IMR-90 (cell line): ENCODE results near the gene EHMT1. TPM values are rescaled to one million over a fixed set of nuclear protein-coding genes. Genes with fewer than 3 reads are reported as not detected.

Experiments
- ATAC-seq: fragments of 200-7000 bp; cut with Tn5 transposase; 2 replicates; pipeline ENCODE4 v1.9.1; 2020; ENCODE audit warnings: low read depth, mild to moderate bottlenecking, moderate library complexity
- BruUV-seq: library from RNA; stranded (reverse); fragments of 400-500 nt; replicated peaks from 2 replicates; lab custom pipeline; 2021; lab: Mats Ljungman, UMichigan
- CTCF ChIA-PET: fragments of 300-600 bp; formaldehyde crosslinking; extraction: SDS; loops from one replicate; lab custom pipeline; 2021; ENCODE audit warnings: antibody characterized with exemption; lab: Yijun Ruan, JAX
- POLR2A ChIA-PET: fragments of 300-600 bp; sonication (Branson Sonifier 250); formaldehyde crosslinking; loops from one replicate; lab custom pipeline; 2022; ENCODE audit warnings: antibody characterized with exemption; ENCODE audit not compliant: unreplicated experiment; lab: Charles Lee
- DNase-seq: peaks from one replicate; pipeline ENCODE4 v3.0.0; 2013
- H2AFZ ChIP-seq: replicated peaks from 2 replicates; pipeline ENCODE3; 2013; ENCODE audit warnings: low read length, mild to moderate bottlenecking; ENCODE audit not compliant: poor library complexity
- H2AK5ac ChIP-seq: 2 replicates; pipeline ENCODE4 v1.6.1; 2013; ENCODE audit warnings: low read depth, low read length, inconsistent platforms
- H2AK9ac ChIP-seq: replicated peaks from 2 replicates; pipeline ENCODE3; 2013; ENCODE audit warnings: mild to moderate bottlenecking, low read depth, low read length, moderate library complexity; ENCODE audit not compliant: poor library complexity
- H2BK120ac ChIP-seq: 2 replicates; pipeline ENCODE4 v1.6.1; 2013; ENCODE audit warnings: low read depth, low read length, inconsistent platforms
- H2BK15ac ChIP-seq: 3 replicates; pipeline ENCODE4 v1.6.1; 2013; ENCODE audit warnings: low read depth, low read length, inconsistent platforms
- H2BK20ac ChIP-seq: 2 replicates; pipeline ENCODE4 v1.6.1; 2013; ENCODE audit warnings: low read depth, mild to moderate bottlenecking, inconsistent platforms, low read length, moderate library complexity
- H2BK5ac ChIP-seq: 2 replicates; pipeline ENCODE4 v1.6.1; 2013; ENCODE audit warnings: mild to moderate bottlenecking, low read depth, low read length, inconsistent platforms; ENCODE audit not compliant: poor library complexity, severe bottlenecking
- H3K14ac ChIP-seq: replicated peaks from 2 replicates; pipeline ENCODE4 v1.6.1; 2013; ENCODE audit warnings: low read depth, low read length, inconsistent platforms
- H3K18ac ChIP-seq: 2 replicates; pipeline ENCODE4 v1.6.1; 2013; ENCODE audit warnings: low read depth, low read length, control low read depth
- H3K23ac ChIP-seq: 2 replicates; pipeline ENCODE4 v1.6.1; 2013; ENCODE audit warnings: low read depth, low read length, inconsistent platforms
- H3K27ac ChIP-seq: 2 replicates; pipeline ENCODE4 v1.5.1; 2013; ENCODE audit warnings: mild to moderate bottlenecking, control low read depth, low read length; ENCODE audit not compliant: insufficient read depth
- H3K27me3 ChIP-seq: 2 replicates; pipeline ENCODE4 v1.6.1; 2013; ENCODE audit warnings: low read length; ENCODE audit not compliant: control insufficient read depth, insufficient read depth
- H3K36me3 ChIP-seq: 2 replicates; pipeline ENCODE4 v1.6.1; 2013; ENCODE audit warnings: low read length, mixed read lengths; ENCODE audit not compliant: control insufficient read depth, insufficient read depth
- H3K4ac ChIP-seq: 2 replicates; pipeline ENCODE4 v1.6.1; 2013; ENCODE audit warnings: low read depth, low read length, inconsistent platforms
- H3K4me1 ChIP-seq: 2 replicates; pipeline ENCODE4 v1.6.1; 2013; ENCODE audit warnings: low read length, mixed read lengths; ENCODE audit not compliant: control insufficient read depth, insufficient read depth
- H3K4me2 ChIP-seq: 2 replicates; pipeline ENCODE4 v1.6.1; 2013; ENCODE audit warnings: low read depth, mild to moderate bottlenecking, control low read depth, low read length, moderate library complexity
- H3K4me3 ChIP-seq: 2 replicates; pipeline ENCODE4 v1.5.1; 2013; ENCODE audit warnings: low read depth, mild to moderate bottlenecking, control low read depth, low read length, moderate library complexity; ENCODE audit not compliant: insufficient read depth
- H3K56ac ChIP-seq: 2 replicates; pipeline ENCODE4 v1.6.1; 2013; ENCODE audit warnings: low read length, inconsistent platforms; ENCODE audit not compliant: insufficient read depth; ENCODE audit errors: extremely low read depth
- H3K79me1 ChIP-seq, 2 experiments: 2 replicates each; pipeline ENCODE4 v1.6.1; 2013; ENCODE audit warnings: low read length in 2 of 2, inconsistent platforms in 1 of 2, low read depth in 1 of 2
- H3K9ac ChIP-seq: 2 replicates; pipeline ENCODE4 v1.6.1; 2013; ENCODE audit warnings: low read depth, low read length, control low read depth
- H3K9me1 ChIP-seq: 2 replicates; pipeline ENCODE4 v1.6.1; 2013; ENCODE audit warnings: low read length, inconsistent platforms; ENCODE audit not compliant: insufficient read depth
- H3K9me3 ChIP-seq: 2 replicates; pipeline ENCODE4 v1.6.1; 2013; ENCODE audit warnings: low read length; ENCODE audit not compliant: control insufficient read depth, insufficient read depth
- H4K20me1 ChIP-seq: 2 replicates; pipeline ENCODE4 v1.6.1; 2013; ENCODE audit warnings: low read length, inconsistent platforms; ENCODE audit not compliant: insufficient read depth
- H4K5ac ChIP-seq: 2 replicates; pipeline ENCODE4 v1.6.1; 2013; ENCODE audit warnings: mild to moderate bottlenecking, low read depth, low read length, control low read depth
- H4K8ac ChIP-seq, 2 experiments: 2 replicates each; pipeline ENCODE4 v1.6.1; 2013; ENCODE audit warnings: low read depth in 2 of 2, low read length in 2 of 2, control low read depth in 1 of 2, inconsistent platforms in 1 of 2
- H4K91ac ChIP-seq: 2 replicates; pipeline ENCODE4 v1.6.1; 2013; ENCODE audit warnings: low read depth, low read length, inconsistent platforms; ENCODE audit not compliant: insufficient read depth
- BHLHE40 ChIP-seq: fragments of 150-350 bp; IDR thresholded peaks from 2 replicates; pipeline ENCODE4 v1.6.1; 2016; ENCODE audit warnings: mild to moderate bottlenecking, low read depth, low read length
- CEBPB ChIP-seq: IDR thresholded peaks from 2 replicates; pipeline ENCODE4 v1.6.1; 2012; ENCODE audit warnings: low read depth, low read length, improper control_type of control experiment
- CHD1 ChIP-seq: IDR thresholded peaks from 2 replicates; pipeline ENCODE4 v1.6.1; 2012; ENCODE audit warnings: low read depth, low read length, improper control_type of control experiment
- MXI1 ChIP-seq: IDR thresholded peaks from 2 replicates; pipeline ENCODE4 v1.6.1; 2012; ENCODE audit warnings: low read depth, mild to moderate bottlenecking, low read length, moderate library complexity, borderline replicate concordance
- NFE2L2 ChIP-seq: fragments of 150-350 bp; IDR thresholded peaks from 2 replicates; pipeline ENCODE4 v1.6.1; 2016; ENCODE audit warnings: low read depth, mild to moderate bottlenecking, low read length
- RAD21 ChIP-seq: IDR thresholded peaks from 2 replicates; pipeline ENCODE4 v1.6.1; 2012; ENCODE audit warnings: low read length, improper control_type of control experiment
- RCOR1 ChIP-seq: IDR thresholded peaks from 2 replicates; pipeline ENCODE4 v1.6.1; 2012; ENCODE audit warnings: mild to moderate bottlenecking, low read length, improper control_type of control experiment; ENCODE audit not compliant: insufficient replicate concordance
- SMC3 ChIP-seq: fragments of 150-350 bp; IDR thresholded peaks from 2 replicates; pipeline ENCODE4 v1.6.1; 2016; ENCODE audit warnings: low read depth, mild to moderate bottlenecking, antibody characterized with exemption, low read length, moderate library complexity
- WGBS, 2 experiments: methylation state at CpG; one replicate each; pipeline versions ENCODE4 v1.1.5 to v1.1.7; 2013; ENCODE audit warnings: missing lambda C conversion rate in 2 of 2; ENCODE audit not compliant: insufficient read length in 1 of 2; ENCODE audit errors: extremely low coverage in 2 of 2; 5-methylcytosine and 5-hydroxymethylcytosine counted together
- dilution Hi-C: fragments of 300-500 bp; cut with HindIII; formaldehyde crosslinking; loops from one replicate; pipeline ENCODE4 v1.14.3; 2018; ENCODE audit warnings: low sequenced_read_pairs; ENCODE audit not compliant: unreplicated experiment
- in situ Hi-C: fragments of 300-500 bp; cut with MboI; formaldehyde crosslinking; loops from 3 replicates; pipeline ENCODE4 v1.14.3; 2019; ENCODE audit warnings: low sequenced_read_pairs, inconsistent platforms, mixed read lengths
- intact Hi-C: fragments of 100-400 bp; cut with micrococcal nuclease; formaldehyde crosslinking; loops from 2 replicates; pipeline ENCODE4 v1.10.0; 2022
- polyA plus RNA-seq, 3 experiments: library from polyadenylated mRNA; depleted of rRNA; stranded (reverse); fragments of >200 nt; gene quantifications; 2 replicates each; pipeline ENCODE4 v1.2.3, GENCODE V29; 2012; ENCODE audit warnings: low replicate concordance in 1 of 3
- total RNA-seq: library from RNA; depleted of rRNA; stranded (reverse); fragments of >200 nt; gene quantifications from 2 replicates; pipeline ENCODE4 v1.2.3, GENCODE V29; 2012
- TF ChIP-seq, protein P1 (sequence below): fragments of 150-350 bp; IDR thresholded peaks from 2 replicates; pipeline ENCODE4 v1.6.1; 2017; ENCODE audit warnings: mild to moderate bottlenecking, antibody characterized with exemption, low read length, low read depth

The EHMT1 gene
- total and polyA plus RNA-seq, 2 of the 4 experiments (the other 2 are of a cell fraction): 32.8 to 35.1 TPM

DNA sequence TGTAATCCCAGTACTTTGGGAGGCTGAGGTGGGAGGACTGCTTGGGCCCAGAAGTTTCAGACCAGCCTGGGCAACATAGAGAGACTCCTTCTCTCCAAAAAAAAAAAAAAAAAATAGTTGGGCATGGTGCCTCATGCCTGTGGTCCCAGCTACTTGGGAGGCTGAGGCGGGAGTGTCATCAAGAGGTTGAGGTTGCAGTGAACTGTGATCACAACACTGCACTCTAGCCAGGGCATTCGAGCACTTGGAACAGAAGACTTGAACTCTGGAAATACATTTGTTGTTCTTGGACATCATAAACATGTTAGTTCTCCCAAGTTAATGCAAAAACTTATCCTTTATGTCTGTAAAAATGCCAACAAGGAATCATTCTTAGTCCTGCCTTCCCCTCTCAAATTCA is 29.6 kb downstream of the EHMT1 start:
- no peaks in the 10 kb centered on the region for H3K9me3 ChIP-seq
- H4K5ac ChIP-seq: no peak overlapping the region
- H3K9ac ChIP-seq: no peak overlapping the region
- H3K27me3 ChIP-seq: no peaks in the 10 kb centered on the region
- no peak overlapping the region for H3K4ac ChIP-seq
- dilution Hi-C loops (no loop called here), in situ Hi-C loops (no loop called here), intact Hi-C loops (no loop called here)
- ChIA-PET CTCF (no interaction called here), POLR2A (no interaction called here)
- ATAC-seq (no peak; the same call in 1 of the 2 replicates), DNase-seq (no peak)
- no peak overlapping the region for H3K56ac ChIP-seq
- H3K18ac ChIP-seq: no peak overlapping the region
- H3K79me1 ChIP-seq: peaks cover 27 to 79% of the 10 kb centered on the region in 2 experiments
- H2BK15ac ChIP-seq: no peak overlapping the region
- H2BK5ac ChIP-seq: no peak overlapping the region
- no peak overlapping the region for H4K91ac ChIP-seq
- no peak overlapping the region for H2AK5ac ChIP-seq
- H3K4me3 ChIP-seq: no peak overlapping the region
- no peak overlapping the region for H3K14ac ChIP-seq
- H3K4me2 ChIP-seq: no peak overlapping the region
- H3K23ac ChIP-seq: no peak overlapping the region
- H3K4me1 ChIP-seq: peaks cover 4% of the 10 kb centered on the region; the same call in 1 of the 2 replicates
- H3K27ac ChIP-seq: no peak overlapping the region
- no peak for TF ChIP-seq CHD1
- no peak for TF ChIP-seq CEBPB
- no peak for TF ChIP-seq NFE2L2
- TF ChIP-seq MXI1: no peak
- no peak for TF ChIP-seq RAD21
- TF ChIP-seq BHLHE40: no peak
- TF ChIP-seq, protein P1, sequence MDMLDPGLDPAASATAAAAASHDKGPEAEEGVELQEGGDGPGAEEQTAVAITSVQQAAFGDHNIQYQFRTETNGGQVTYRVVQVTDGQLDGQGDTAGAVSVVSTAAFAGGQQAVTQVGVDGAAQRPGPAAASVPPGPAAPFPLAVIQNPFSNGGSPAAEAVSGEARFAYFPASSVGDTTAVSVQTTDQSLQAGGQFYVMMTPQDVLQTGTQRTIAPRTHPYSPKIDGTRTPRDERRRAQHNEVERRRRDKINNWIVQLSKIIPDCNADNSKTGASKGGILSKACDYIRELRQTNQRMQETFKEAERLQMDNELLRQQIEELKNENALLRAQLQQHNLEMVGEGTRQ: no peak
- TF ChIP-seq SMC3: no peak
- TF ChIP-seq RCOR1: no peak
- H3K9me1 ChIP-seq: peaks cover 24% of the 10 kb centered on the region
- no TSS peak for BruUV-seq
- no peak overlapping the region for H2BK20ac ChIP-seq
- H4K8ac ChIP-seq: no peak overlapping the region
- H3K36me3 ChIP-seq: peaks cover 5% of the 10 kb centered on the region
- H2AK9ac ChIP-seq: peak overlapping the region; percentile 77
- H4K20me1 ChIP-seq: peaks cover 62% of the 10 kb centered on the region
- no peak overlapping the region for H2AFZ ChIP-seq
- WGBS, 2 experiments: 100% methylated on average over 1 of the region's 2 CpGs; no CpG with 5 or more reads in 1 of the 2 experiments
- no peak overlapping the region for H2BK120ac ChIP-seq
